NCI-H2196 (cell line): ENCODE measurements around the gene PPP1R2C.

ENCODE experiments used
- DNase-seq: peaks from one replicate; lab custom pipeline; 2025; ENCODE audit not compliant: unreplicated experiment; lab: John Stamatoyannopoulos, UW

PPP1R2C gene

GRCh38 chrX:42751573-42751972, 26.4 kb downstream of the PPP1R2C start:
- no peak for DNase-seq

- DNase-seq: no peak
These were observed 29.7 kb downstream of the PPP1R2C start for GRCh38 chrX:42748067-42748850.

GRCh38 chrX:42746606-42747005, 31.4 kb downstream of the PPP1R2C start:
- no peak for DNase-seq

- no peak for DNase-seq
These were observed 37.5 kb downstream of the PPP1R2C start for GRCh38 chrX:42740456-42740855.

GRCh38 chrX:42739741-42740140, 38.2 kb downstream of the PPP1R2C start:
- no peak for DNase-seq

GRCh38 chrX:42739258-42739657, 38.7 kb downstream of the PPP1R2C start:
- DNase-seq: no peak

GRCh38 chrX:42738552-42738951, 39.4 kb downstream of the PPP1R2C start:
- no peak for DNase-seq

- DNase-seq: no peak
These were observed 42.7 kb downstream of the PPP1R2C start for GRCh38 chrX:42735250-42735649.

- DNase-seq: no peak
These were observed 45.5 kb downstream of the PPP1R2C start for GRCh38 chrX:42732506-42732905.
